ENCODE measurements around the gene CEND1. TPM values are rescaled to one million over a fixed set of nuclear protein-coding genes. Genes with fewer than 3 reads are reported as not detected.

CEND1 gene
- polyA plus RNA-seq, 1 donor (not counting 4 experiments of a cell fraction or from before 2014, with no cell fraction given): not detected

GRCh38 chr11:836274-836673, 46.4 kb upstream of the CEND1 start:
- Histone ChIP-seq H3K4me1 (ENCODE audit: control insufficient read depth, extremely low read depth, insufficient read depth, low read length) (peaks cover 43% of the 10 kb centered on the region), H3K27me3 (ENCODE audit: control insufficient read depth, extremely low read depth, insufficient read depth, low read length) (no peaks in the 10 kb centered on the region), H3K9me3 (ENCODE audit: control insufficient read depth, low read depth, low read length) (no peaks in the 10 kb centered on the region), H3K79me2 (ENCODE audit: control insufficient read depth, insufficient read depth, low read length) (peaks cover 62% of the 10 kb centered on the region), H3K36me3 (ENCODE audit: control insufficient read depth in 2 of 2, extremely low read depth in 1 of 2, insufficient read depth in 2 of 2, low read length in 2 of 2) (peaks cover 28% of the 10 kb centered on the region in 2 experiments), H4K20me1 (ENCODE audit: control insufficient read depth, extremely low read depth, insufficient read depth, low read length) (peaks cover 15% of the 10 kb centered on the region), H3K27ac (ENCODE audit: control insufficient read depth, insufficient read depth, low read length) (no peak overlapping the region), H3K4me2 (ENCODE audit: control insufficient read depth, extremely low read depth, insufficient read depth, low read depth, low read length) (no peak overlapping the region), H3K9ac (ENCODE audit: control insufficient read depth, extremely low read depth, insufficient read depth, low read length) (no peak overlapping the region), H3K9me1 (ENCODE audit: control insufficient read depth, extremely low read depth, insufficient read depth, low read length) (peaks cover 3% of the 10 kb centered on the region), H2AFZ (ENCODE audit: control insufficient read depth, low read length) (no peak overlapping the region), H3K4me3 (ENCODE audit: control insufficient read depth in 2 of 3, extremely low read depth in 1 of 3, insufficient read depth in 2 of 3, low read depth in 1 of 3, low read length in 3 of 3) (no peak overlapping the region)
- no peak for TF ChIP-seq EZH2 (IDR thresholded peaks at IDR 0.05; ENCODE audit: low read length)
- no peak for TF ChIP-seq CTCF (optimal IDR thresholded peaks at IDR 0.05 in 1 of 3, IDR thresholded peaks at IDR 0.05 in 1 of 3, conservative IDR thresholded peaks at IDR 0.05 in 1 of 3; ENCODE audit: extremely low read depth in 1 of 3, insufficient read depth in 2 of 3, low read length in 3 of 3)
- dilution Hi-C loops (cut with MboI; ENCODE audit: extremely low pct_ligation_motif_present, low sequenced_read_pairs): no loop called here
- DNase-seq (ENCODE audit: low read depth, low spot score) (no peak), FAIRE-seq (no peak)

- Histone ChIP-seq H3K4me2 (ENCODE audit: control insufficient read depth, extremely low read depth, insufficient read depth, low read depth, low read length) (peak overlapping the region; percentile 98), H3K9ac (ENCODE audit: control insufficient read depth, extremely low read depth, insufficient read depth, low read length) (peak overlapping the region; percentile 95), H4K20me1 (ENCODE audit: control insufficient read depth, extremely low read depth, insufficient read depth, low read length) (peaks cover 6% of the 10 kb centered on the region), H3K4me3 (ENCODE audit: control insufficient read depth in 2 of 3, extremely low read depth in 1 of 3, insufficient read depth in 2 of 3, low read depth in 1 of 3, low read length in 3 of 3) (peak overlapping the region; percentile 73 to 84 (median 78)), H2AFZ (ENCODE audit: control insufficient read depth, low read length) (no peak overlapping the region), H3K27me3 (ENCODE audit: control insufficient read depth, extremely low read depth, insufficient read depth, low read length) (peaks cover 16% of the 10 kb centered on the region), H3K9me1 (ENCODE audit: control insufficient read depth, extremely low read depth, insufficient read depth, low read length) (peaks cover 3% of the 10 kb centered on the region), H3K4me1 (ENCODE audit: control insufficient read depth, extremely low read depth, insufficient read depth, low read length) (peaks cover 42% of the 10 kb centered on the region), H3K79me2 (ENCODE audit: control insufficient read depth, insufficient read depth, low read length) (peaks cover 48% of the 10 kb centered on the region), H3K9me3 (ENCODE audit: control insufficient read depth, low read depth, low read length) (no peaks in the 10 kb centered on the region), H3K36me3 (ENCODE audit: control insufficient read depth in 2 of 2, extremely low read depth in 1 of 2, insufficient read depth in 2 of 2, low read length in 2 of 2) (peaks cover 12 to 25% of the 10 kb centered on the region in 2 experiments), H3K27ac (ENCODE audit: control insufficient read depth, insufficient read depth, low read length) (peak overlapping the region; percentile 94)
- FAIRE-seq (peak; percentile 74), DNase-seq (ENCODE audit: low read depth, low spot score) (peak; percentile 83)
- no peak for TF ChIP-seq EZH2 (IDR thresholded peaks at IDR 0.05; ENCODE audit: low read length)
- no peak for TF ChIP-seq CTCF (optimal IDR thresholded peaks at IDR 0.05 in 1 of 3, IDR thresholded peaks at IDR 0.05 in 1 of 3, conservative IDR thresholded peaks at IDR 0.05 in 1 of 3; ENCODE audit: extremely low read depth in 1 of 3, insufficient read depth in 2 of 3, low read length in 3 of 3)
- dilution Hi-C loops (cut with MboI; ENCODE audit: extremely low pct_ligation_motif_present, low sequenced_read_pairs): no loop called here
These were observed 44.8 kb upstream of the CEND1 start for GRCh38 chr11:834371-835316.

Data from keratinocyte (primary cell).